ENCODE data around the gene ZNF827.
A peak's percentile ranks its signal among the peaks of the same experiment; 100 is the strongest.

The ZNF827 gene

DNA sequence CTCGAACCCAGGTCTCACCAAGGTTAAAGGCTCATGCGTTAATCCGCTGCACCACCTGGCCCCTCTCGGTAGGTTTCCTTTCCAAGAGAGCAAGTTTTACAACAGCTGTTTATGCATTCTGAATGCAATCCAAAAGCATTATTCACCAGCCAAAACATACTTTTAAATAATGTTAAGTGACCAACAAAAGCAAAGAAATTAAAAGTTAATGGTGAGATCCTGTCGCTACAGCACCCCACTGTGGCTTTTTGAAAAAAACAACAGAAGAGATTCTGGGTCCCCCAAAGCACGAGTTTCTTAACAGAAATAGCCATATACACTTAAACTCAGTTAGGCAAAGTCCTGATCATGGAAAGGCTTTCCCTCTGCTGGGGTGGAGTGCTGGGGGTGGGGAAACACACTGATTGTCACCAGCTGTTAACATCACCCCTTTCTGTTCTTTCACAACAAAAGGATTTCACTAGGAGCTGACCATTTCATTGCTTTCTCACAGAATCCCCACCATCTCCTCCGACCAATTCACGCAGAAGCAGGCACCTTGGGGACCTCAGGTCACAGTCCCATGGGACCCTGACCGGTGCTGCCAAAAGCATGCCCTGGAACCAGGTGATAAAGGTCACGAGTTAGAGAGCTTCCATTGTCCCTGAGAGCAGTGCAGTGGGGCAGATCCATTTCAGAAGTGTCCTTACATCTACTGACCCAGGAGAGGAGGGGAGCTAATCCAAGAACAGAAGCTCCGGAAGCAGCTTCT, 51.2 kb downstream of the ZNF827 start:
- no peak for DNase-seq

DNA sequence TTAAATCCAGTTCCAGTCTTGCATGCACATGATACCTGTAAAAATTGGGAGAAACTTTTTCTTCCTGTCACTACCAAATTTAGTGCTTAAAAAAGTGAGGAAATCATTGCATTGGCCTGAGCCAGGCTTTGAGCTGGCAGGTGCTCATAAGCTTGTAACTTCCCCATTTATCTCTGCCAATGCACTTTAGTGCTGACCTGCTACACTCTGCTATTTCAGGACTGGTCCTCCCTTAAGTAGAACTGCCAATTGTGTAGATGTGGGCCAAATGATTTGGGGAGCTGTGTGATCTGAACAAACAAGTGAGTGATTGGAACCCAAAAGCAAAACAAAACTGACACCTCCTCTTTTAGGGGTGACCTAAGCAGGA, 51.8 kb downstream of the ZNF827 start:
- no peak for DNase-seq

DNA sequence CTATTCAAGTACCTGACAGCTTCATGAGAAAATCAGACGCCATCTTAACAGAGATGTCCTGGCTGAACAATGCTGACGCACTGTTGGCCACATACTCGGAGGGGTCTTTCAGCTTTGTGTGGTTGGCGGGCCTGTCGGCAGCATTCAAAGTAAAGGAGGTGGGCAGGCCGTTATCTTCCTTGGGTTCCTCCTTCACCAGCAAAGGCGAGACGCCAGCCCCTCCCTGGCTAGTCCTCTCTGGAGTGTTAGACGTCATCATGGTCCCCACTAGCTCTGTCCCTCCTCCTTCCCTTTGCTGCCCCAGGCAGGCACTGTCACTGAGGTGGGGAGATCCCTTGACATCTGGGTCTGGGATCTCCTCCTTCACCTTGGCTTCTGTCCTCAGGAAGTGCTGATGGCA, 53.0 kb downstream of the ZNF827 start:
- DNase-seq: no peak

DNA sequence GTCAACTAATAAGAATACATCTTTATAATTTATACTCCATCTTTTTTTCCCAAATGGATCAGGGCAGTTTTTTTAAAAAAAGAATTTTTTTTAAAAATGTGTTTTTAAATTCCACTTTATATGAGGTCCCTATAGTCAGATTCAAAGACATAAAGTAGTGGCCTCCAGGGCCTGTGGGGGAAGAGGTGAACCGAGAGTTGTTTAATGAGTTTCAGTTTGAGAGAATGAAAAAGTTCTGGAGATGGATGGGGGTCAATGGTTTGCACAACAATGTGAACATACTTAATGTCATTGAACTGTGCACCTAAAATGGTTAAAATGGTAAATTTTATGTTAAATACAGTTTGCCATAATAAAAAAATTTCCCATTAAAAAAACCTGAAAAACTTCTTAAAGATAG, 53.8 kb downstream of the ZNF827 start:
- DNase-seq: no peak

DNA sequence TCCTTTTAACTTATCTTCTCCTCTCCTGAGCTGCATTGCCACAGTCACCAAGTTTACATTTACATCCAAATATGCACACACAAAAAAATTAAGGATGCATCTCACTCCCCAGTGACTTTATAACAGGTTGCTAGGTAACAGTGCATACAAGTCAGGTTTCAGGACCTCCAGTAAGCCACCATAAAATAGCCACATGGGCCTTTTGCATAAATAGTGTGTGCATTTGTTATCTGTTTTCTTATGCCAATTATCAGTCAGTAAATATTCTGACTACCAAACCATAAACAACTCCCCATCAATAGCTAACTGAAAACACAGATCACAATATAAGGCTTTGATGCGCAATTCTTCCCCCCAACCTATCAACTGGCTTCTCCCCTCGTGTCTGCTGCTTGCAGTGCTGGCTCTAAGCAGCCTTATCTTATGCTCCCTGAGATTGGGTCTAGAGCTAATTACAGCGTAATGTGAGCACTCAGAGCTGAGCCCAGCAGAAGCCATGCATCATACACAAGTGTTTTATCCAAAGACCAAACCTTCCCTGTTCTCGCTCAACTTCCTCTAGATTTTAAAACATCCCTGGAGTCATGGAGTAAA, 55.4 kb downstream of the ZNF827 start:
- peak; percentile 16 for DNase-seq

DNA sequence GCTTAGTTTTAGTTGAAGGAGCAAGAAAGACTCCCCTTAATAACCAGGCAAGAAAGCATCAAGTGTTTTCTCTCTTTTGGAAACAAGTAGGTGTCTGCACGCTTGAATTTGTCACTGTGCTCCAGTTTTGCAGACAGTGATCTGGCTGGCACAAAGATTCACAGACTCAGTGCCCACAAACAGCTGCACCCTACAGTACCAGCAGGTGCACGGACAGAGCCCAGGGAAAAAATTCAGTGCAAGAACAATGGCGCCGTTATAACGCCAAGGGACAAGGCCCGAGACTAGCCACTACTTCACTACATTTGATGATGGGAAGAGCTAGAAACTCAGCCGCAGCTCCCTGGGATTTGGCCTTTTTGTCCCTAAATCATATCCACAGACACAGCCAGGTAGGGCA, 56.0 kb downstream of the ZNF827 start:
- DNase-seq: no peak

DNA sequence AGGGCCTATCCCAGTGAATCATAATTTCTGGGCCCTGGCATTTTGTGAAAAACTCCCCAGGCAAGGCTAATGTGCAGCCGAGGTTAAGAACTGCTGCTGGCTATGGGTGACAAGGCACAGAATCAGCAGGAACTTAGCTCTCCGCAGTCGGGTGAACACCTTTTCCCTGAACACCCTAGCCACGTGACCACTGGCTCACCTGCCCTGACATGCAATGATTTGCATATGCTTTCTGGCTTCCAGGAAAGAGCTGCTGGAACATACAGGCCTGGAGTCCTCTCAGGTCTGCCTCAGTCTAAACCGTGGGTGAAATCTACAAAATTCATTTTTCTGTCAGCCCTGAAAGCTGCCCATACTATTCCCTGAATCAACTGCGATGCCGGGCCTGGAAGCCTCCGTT, 56.6 kb downstream of the ZNF827 start:
- peak; percentile 34 for DNase-seq

DNA sequence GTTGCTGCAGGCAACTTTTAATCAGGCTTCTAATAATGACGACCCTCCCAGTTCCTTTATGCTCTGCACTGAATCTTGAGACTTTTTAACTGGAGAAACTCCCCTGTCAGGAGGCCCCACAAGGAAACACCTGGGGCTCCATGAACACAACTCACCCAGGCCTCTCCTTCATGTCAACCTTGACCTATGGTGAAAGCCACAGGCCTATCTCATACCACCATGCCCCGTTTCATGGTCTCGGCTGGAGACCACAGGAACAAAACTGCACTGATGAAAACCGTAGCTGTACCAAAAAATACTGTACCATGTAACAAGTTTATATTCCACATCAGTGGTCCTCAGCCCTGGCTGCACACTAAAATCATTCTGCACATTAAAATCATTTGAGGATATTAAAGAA, 57.0 kb downstream of the ZNF827 start:
- no peak for DNase-seq

DNA sequence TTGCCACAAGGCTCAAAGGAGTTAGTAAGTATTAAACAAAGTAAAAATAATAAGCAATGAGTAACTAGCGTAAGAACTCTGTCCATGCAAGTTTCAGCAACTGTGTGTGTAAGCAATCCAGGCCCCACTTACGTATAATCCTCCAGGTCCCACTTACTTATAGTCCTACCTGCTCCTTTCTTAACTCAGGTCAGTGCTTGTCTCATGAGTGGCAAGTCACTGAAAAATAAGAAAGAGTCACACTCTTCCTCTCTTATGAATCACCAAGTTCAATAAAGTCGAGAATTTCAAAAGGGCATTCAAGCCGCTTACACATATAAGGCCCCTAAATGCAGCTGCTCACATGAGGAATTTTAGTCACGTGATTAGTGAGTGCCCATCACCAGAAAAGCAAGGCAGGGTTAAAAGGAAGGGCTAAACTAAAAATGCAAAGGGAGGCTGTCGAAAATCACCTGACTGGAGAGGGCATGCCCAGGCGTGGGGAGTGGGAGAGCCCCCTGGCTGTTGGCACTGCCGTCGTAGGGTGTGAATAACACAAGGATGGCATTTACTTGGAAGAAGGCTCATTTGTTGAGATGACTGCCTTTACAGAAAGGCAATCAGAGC, 58.2 kb downstream of the ZNF827 start:
- no peak for DNase-seq

DNA sequence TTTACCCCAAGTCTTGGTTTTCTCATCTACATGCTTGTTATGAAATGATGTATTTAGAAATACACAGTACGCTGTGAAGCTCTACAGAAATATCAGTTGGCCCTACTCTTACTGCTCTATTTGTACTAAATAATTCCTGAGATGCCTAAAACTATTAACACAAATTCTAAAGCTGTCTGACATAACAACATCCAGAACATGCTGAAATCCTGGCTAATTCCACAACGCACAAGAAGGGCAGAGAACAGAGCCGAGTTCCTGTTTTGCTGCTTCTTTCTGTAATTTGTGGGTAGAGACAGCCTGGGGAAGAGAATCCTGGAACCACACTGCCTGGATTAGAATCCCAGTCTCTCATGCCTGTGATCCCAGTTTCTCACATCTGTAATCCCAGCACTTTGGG, 59.0 kb downstream of the ZNF827 start:
- no peak for DNase-seq

DNA sequence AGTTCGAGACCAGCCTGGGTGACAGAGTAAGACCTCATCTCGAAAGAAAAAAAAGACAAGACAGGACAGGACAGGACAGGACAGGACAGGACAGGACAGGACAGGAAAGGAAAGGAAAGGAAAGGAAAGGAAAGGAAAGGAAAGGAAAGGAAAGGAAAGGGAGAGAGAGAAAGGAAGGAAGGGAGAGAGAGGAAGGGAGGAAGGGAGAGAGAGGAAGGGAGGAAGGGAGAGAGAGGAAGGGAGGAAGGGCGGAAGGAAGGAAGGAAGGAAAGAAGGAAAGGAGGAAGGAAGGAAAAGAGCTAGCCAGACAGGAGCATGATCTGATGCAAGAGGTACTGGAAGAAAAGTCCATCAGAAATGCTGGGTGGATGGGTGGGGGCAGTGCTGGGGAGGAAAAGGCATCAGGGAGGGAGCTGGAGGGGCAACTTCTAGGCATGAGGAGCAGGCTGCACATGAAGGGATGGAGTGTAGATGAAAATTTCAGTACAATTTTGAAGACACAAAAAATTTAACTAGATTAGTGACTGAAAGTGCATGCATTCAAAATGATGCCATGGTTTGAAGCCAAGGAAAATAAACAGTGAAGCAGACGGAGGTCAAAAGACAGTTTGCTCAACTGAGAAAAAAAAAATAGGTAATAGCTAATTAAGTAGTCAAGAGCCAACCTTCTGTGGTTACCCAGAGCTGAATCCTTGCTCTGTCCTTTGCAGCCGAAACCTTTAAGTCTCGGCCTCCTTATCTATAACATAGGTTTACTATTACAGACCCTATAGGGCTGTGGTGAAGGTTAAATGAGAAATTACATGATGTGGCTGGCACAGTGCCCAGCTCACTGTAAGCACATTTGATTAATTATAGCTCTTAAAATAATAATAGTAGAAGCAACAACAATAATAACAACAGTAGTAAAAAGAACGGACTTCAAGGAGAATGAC, 59.9 kb downstream of the ZNF827 start:
- DNase-seq: peak; percentile 32

DNA sequence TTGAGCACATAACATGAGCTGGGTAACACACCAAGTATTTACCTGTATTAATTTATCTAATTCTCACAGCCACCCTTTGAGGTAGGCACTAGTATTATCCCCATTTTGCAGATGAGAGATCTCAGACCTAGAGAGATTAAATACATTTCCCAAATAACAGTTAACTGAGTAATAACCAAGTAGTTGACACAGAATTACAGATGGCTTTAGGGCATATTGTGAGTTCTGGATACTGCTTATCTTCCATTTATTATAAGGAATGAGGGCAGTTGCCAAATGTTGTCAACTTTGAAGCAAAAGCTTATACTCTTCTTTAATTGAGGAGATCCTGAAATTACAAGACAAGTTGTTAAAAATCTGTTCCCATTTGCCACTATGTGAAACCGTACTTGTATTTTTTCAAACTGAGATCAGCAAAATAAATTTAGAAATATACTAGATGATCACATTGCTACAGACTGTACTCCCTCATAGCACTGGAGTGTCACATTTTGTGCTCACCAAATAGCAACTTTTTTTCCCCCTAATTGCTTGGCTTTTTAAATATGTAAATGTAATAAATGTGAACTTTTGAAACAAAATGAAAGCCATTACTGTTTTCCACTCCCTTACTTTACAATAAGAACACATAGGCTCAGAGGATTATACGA, 62.0 kb downstream of the ZNF827 start:
- no peak for DNase-seq

DNA sequence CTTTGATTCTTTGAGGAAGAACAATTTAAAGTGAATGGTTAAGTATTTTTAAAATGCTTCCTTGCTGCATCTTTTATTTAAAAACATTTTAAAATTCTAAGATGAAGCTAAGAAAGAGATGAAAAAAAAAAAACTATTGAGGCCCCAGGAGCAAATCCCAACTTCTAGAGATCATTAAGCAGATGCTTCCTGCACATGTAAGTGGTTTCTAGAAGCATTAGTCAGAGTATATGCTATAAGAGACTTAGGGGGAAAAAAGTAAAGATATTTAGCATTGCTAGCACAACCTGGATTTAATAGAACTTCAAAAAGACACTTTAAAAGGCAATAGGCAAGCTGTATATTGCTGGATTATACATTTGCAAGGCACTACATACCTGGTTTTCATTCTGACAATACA, 64.7 kb downstream of the ZNF827 start:
- DNase-seq: no peak

DNA sequence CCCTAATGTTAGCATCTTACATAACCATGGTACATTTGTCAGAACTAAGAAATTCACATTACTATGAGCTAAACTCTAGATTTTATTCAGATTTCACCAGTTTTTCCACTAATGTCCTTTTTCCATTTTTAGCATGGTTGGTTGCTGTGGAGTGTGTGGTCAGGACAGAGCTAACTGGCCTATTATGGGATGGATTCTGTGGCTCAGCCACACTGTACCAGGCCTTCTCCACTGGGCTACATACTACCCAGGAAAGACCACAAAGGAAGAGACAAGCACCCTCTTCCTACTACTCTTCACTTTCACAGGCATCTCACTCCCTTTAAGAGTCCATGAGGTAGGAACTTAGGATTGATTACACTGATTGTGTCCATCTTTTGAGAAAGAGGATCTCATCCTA, 67.4 kb downstream of the ZNF827 start:
- DNase-seq: no peak

DNA sequence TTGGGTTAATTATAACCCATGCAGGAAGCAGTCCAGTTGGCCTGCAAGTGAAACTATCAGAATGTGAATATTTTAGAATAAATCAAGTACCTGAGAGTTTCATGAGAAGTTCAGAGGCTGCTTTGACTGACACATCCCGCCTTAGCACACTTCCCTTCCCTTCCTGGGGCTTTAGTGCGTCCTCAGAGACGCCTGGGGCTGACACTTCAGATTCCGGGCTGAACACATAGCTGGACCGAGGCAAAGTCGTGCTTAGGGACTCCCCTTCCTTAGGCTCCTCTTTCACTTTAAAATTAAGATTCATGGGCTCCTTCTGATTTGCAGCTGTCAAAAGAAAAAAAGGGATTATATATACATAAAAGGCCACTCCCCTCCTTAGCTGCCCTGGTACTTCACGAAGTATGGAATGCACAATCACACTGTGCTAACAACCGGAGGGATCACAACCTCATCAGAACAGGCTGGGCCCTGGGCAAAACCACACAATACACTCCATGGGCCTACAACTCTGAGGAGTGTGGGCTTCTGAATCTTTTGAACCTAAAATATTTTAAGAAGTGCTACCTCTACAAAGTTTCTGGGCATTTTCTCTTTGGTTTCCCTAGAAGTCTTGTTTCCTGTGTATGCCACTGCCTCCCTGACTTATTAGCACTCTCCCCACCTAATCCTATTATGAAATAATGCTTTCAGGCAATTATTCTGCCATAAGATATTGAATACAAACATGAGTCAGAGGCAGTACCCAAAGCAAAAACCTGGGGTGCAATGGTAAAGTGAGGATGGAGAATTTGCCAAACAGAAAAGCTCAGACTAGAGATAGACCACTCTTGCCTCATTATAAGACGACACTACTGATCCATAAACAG, 68.2 kb downstream of the ZNF827 start:
- DNase-seq: no peak

DNA sequence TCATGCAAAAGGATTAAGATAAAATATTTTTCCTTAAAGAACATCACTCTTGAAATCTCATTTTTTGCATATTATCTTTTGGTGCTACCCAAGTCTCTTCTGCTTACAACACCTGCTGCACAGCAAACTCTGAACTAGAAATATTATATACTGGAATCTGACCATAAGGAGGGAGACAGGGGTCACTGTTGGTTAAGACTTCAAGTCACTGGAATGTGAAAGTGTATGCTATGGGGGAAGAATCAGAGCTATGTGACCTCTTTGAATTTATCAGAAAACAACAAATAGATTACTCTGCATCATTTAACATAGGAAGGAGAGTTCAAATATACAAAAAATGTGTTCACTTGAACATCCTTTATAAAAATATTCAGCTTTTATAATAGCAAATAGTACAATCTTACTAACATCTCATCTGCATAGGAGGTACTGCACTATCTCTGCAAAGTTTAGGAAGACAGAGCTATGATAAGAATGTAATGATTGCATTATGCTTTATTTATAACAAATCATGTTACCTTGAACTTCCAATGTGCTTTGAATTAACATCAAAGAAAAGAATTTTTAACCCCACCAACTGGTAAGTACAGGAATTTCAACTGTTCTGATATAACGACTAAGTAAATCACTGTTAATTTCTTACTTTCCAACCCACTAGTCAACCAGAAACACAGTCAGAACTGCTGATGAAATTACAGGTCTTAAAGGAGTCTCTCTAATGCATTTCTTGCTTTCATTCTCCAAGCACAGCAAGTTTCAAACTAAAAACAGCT, 69.8 kb downstream of the ZNF827 start:
- no peak for DNase-seq

DNA sequence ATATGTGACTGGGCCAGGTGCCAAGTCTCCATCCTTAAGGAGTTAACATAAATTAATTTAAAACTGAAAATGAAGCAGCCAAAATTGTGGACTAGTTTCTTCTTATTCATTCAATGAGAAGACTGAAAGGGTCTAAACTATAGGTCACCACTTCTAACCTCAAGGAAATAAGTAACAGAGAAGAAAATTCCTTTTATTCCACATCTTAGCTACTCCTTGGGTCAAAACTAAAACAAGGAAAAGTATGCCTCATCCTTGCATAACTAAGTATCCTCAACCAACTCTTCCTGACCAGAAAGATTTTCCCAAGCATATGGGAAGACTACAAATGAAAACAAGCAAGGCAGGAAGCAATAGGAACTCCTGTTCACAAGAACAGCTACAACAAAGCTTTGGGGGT, 71.2 kb downstream of the ZNF827 start:
- DNase-seq: no peak

DNA sequence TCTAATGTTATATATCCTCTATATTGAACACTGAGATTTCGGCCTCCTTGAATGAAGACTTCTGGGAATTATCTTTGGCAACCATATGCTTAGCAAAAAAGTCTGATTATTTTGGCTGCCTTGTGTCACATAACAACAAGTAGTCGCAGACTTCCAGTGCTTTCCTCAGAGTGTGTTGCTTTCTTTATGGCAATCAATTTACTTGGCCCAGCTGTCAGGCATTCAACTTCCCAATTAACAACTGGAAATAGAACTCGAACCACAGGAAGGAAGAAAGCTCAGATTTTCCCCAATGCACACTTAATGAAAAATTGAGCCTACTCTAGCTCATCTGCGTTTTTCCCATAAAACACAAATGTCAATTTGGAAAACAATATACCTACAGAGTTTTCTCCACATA, 71.6 kb downstream of the ZNF827 start:
- no peak for DNase-seq

DNA sequence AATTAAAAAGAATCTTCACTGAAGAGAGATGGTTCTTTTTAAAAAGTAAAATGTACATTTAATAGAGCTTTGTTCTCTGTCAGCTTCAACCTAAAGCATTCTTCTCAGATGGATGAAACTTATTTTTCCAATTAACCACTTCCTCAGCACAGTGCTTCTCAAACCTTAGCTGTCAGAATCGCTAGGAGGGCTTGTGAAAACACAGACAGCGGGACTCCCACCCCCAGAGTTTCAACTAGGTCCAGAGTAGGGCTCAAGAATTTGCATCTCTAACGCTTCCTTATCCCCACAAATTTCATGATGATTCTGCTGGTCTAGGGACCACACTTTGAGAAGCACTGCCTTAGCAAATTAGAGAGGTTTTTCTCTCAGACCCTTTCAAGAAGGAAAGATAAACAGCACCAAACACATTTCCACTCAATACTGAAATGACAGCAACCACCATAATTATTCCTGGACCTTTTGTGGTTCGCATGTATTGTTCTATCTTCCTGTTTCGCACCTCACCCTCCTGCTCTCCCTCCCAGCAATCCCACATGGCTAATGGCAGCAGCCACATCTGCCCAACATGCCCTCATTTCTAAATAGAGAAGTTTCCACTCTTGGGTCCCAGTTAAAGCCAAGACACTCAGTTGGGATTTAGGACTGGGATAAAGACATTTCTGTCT, 73.2 kb downstream of the ZNF827 start:
- DNase-seq: peak; percentile 13

DNA sequence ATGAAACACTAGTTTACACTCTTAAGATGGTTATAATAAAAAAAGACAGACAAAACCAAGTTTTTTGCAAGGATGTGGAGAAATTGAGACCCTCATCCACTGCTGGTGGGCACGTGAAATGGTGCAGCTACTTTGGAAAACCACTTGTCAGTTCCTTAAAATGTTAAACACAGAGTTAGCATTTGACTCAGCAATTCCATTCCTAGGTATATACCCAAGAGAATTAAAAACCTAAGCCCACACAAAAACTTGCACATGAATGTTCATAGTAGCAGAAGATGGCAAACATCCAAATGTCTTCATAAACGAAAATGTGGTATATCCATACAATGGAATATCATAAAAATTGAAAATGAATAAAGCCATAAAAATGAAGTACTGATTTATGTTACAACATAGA, 75.4 kb downstream of the ZNF827 start:
- DNase-seq: no peak
